KOPT-K1 (cell line): ENCODE measurements around the gene OR6K6.

Experiments
- H3K27ac ChIP-seq: fragments of 200-600 bp; sonication (generic); 2 replicates; pipeline ENCODE4 v1.5.1; 2016; ENCODE audit warnings: antibody characterized with exemption, mild to moderate bottlenecking, low read depth, low read length; ENCODE audit not compliant: poor library complexity, severe bottlenecking
- H3K36me3 ChIP-seq: fragments of 200-600 bp; sonication (generic); 2 replicates; pipeline ENCODE4 v1.5.1; 2017; ENCODE audit warnings: antibody characterized with exemption, mild to moderate bottlenecking, low read length, moderate library complexity; ENCODE audit not compliant: insufficient read depth
- H3K9me3 ChIP-seq: fragments of 200-600 bp; sonication (generic); 2 replicates; pipeline ENCODE4 v1.5.1; 2017; ENCODE audit warnings: antibody characterized with exemption, low read length, mild to moderate bottlenecking; ENCODE audit not compliant: insufficient read depth, poor library complexity, severe bottlenecking

OR6K6 gene

DNA sequence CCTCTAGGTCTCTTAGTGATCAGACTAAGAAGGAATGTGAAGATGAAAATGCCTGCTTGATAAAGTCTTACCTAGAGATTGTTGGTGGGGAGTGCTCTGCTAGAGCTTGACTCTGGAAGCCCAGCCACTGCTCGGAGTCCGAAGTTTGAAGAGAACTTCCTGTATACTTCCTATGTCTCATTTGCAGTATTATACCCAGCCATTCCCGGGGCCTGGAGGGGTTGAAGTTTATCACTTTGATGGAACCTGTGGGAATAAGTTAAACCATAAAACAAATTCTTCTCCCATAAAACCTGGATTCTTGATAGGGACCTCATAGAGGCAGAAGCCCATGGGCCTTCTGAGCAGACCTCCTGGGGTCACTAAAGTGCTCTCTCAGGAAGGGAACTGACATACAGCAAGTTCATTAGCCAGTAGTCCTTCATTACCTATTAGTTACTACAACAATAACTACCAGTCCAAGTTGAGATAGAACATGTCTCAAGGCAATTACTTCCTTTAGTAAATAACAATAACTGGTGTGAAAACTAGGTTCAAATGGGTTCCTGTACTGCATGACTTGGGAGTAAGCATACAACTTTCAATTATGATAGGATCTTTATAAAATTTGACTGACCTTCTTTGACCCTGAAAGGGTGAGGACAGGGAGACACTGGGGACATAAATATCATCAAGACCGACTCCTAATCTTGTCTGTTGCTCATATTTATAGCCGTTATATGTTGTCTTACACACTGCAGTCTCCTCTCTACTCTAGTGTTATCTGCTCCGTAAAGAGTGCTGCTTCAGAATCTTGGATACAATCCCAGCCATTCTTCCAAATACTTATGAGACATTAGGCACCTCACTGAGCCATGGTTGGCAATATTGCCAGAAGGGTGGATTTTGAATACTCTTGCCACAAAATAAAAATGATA lies 17.7 kb downstream of the OR6K6 start, which contains the start of gene OR6N1:
Gene OR6N1 (minus strand): TSS at position 246 of the 917 bp plus-strand sequence. CDS start 5,513 bp downstream, outside the sequence.
- H3K36me3 ChIP-seq: no peaks in the 10 kb centered on the region
- no peaks in the 10 kb centered on the region for H3K9me3 ChIP-seq
- H3K27ac ChIP-seq: no peak within 1 kb of the TSS

DNA sequence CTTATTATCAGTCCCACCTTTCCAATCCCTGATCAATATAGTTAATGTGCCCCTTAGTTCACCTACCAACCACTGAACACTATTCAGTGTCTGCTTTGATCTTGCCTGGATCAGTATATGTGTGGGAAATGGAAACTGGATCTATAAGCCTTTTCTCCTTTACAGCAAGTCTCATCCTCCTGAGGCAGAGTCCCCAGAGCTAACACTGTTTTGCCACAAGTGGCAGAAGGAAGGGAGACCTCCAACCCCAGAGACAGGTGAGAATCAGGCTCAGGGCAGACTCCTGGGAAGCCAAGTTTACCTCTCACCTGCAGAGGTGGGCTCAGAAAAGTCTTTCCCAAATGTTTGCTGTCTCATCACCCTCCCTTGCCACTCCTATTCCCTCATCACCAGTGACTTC lies 26.6 kb downstream of the OR6K6 start, which contains the start of gene OR6N2:
Gene OR6N2 (minus strand): TSS at position 101 of the 400 bp plus-strand sequence. CDS start 3,569 bp downstream, outside the sequence.
- no peaks in the 10 kb centered on the region for H3K36me3 ChIP-seq
- no peak within 1 kb of the TSS for H3K27ac ChIP-seq
- H3K9me3 ChIP-seq: no peaks in the 10 kb centered on the region

GRCh38 chr1:158793604-158794003 lies 39.1 kb downstream of the OR6K6 start:
- H3K36me3 ChIP-seq: no peaks in the 10 kb centered on the region
- H3K27ac ChIP-seq: no peak overlapping the region
- no peaks in the 10 kb centered on the region for H3K9me3 ChIP-seq

DNA sequence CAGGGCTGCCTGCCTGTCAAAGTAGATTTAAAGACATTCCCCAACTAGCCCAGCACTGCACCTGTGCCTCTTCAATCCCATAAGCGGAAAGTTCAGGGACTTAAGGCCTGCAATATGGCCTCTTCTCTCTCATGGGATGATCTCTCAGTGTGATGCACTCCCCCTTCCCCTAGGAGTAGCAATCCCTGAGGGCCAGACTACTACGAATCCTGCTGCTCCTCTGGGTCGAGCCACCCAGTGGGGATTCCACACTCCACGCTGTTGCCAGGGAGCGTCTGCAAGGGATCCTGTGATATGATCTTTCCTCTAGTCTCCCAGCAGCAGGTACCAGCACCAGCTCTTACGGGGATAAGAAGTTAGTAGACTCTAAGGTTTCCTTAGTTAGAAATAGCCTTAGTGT lies 39.7 kb downstream of the OR6K6 start:
- Histone ChIP-seq H3K27ac (no peak overlapping the region), H3K9me3 (no peaks in the 10 kb centered on the region), H3K36me3 (no peaks in the 10 kb centered on the region)

- no peaks in the 10 kb centered on the region for H3K9me3 ChIP-seq
Observed at GRCh38 chr1:158798531-158798930, 44.0 kb downstream of the OR6K6 start.

DNA sequence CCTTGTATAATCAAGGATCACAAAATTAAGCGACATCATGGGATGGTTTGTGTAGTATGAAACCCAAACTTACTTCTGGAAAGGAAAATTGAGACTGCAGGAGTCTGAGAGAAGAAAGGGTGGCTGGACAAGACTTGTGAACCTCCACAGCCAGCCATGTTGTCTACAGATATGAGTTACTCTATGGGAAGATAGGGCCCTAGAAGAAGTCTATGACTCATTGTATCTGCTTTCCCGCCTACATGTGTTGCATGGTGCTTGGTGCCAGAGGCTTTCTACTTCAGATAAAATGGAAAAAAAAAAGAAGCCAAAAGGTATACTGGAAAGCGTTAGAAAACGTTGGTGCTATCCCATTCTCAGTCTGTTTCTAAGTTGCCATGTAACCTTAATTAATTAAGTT lies 45.2 kb downstream of the OR6K6 start:
- no peaks in the 10 kb centered on the region for H3K36me3 ChIP-seq
- H3K27ac ChIP-seq: no peak overlapping the region
- no peaks in the 10 kb centered on the region for H3K9me3 ChIP-seq

More at GRCh38 chr1:158798531-158798930, 44.0 kb downstream of the OR6K6 start:
- H3K27ac ChIP-seq: no peak overlapping the region
- H3K36me3 ChIP-seq: no peaks in the 10 kb centered on the region

GRCh38 chr1:158800526-158800925 lies 46.0 kb downstream of the OR6K6 start:
- no peaks in the 10 kb centered on the region for H3K36me3 ChIP-seq
- H3K27ac ChIP-seq: no peak overlapping the region
- H3K9me3 ChIP-seq: no peaks in the 10 kb centered on the region

DNA sequence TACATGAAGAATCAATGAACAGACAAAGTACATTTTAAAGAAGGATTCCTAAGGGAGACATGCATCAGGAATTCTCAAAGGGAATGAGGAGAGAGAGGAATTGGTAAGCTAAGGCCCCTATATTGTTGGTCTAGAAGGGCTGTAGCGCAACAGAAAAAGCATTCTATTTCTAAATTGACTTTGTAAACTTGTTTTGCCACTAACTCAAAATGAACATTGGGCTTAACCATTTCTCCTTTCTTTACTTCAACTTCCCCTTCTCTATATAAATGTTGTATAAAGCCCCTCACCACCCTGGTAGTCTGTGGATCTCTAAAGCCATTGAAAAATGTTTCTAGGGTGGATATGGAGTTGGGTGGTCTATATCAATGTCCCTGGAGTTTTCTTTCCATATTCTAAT lies 46.9 kb downstream of the OR6K6 start:
- H3K9me3 ChIP-seq: no peaks in the 10 kb centered on the region
- no peaks in the 10 kb centered on the region for H3K36me3 ChIP-seq
- no peak overlapping the region for H3K27ac ChIP-seq

DNA sequence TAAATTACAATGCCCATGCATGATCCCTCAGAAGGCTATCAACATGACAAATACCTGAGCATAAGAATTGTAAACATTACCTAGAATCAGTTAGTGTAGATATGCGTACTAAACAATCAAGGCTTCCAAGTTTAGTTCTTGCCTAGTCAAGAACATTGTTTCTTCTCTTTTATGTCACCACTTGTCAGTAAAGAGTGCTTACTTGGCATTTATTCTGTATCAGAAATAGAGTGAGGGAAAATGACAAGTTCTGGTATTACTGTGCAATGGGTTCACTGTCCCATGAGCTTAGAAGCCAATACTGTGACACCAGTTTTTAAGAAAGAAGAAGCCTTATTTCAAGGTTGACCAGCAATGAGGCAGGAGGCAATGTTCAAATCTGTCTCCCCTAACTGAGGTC lies 49.2 kb downstream of the OR6K6 start:
- H3K9me3 ChIP-seq: no peaks in the 10 kb centered on the region
- no peaks in the 10 kb centered on the region for H3K36me3 ChIP-seq
- H3K27ac ChIP-seq: no peak overlapping the region
